Measurements from ENCODE around the gene C4orf50.

DNA sequence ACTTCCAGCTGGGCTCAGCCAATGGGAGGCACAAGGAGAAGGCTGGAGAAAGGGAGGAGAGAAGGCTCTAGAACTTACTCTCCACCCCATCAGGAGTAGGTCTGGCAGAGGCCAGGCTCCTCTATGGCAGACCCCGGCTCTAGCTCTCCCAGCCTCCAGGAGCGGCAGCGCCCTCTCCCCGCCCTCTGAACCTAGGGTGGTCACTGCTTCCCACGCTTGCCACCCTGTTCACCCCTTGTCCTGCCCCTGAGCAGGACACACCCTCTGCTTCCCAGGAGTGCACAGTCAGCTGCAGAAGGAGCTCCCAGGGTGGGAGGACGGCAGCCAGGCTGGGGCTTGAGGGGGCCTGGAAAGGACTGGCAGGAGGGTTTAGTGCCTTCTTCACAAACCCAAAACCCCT lies 72.3 kb downstream of the C4orf50 start:
- TF ChIP-seq CTCF (IDR thresholded peaks at IDR 0.05; ENCODE audit: low read length), result no peak
- TF ChIP-seq EZH2 (IDR thresholded peaks at IDR 0.05; ENCODE audit: borderline replicate concordance, low read length), result no peak

Data from OCI-LY1 (cell line).